Activated CD4-positive, CD25-positive, alpha-beta regulatory T cell treated with anti-CD3 and anti-CD28 coated beads, Interleukin-2, amount 50 U/mL, for 16 hours (primary cell): ENCODE results near the gene KLHL6.
"Not testable (repeated sequence)": the region's sequence is repeated elsewhere in the genome, so short reads cannot be mapped to it uniquely, and the experiment has no call there.

Experiments
- DNase-seq: peaks from one replicate; pipeline ENCODE4 v3.0.0-alpha.2; 2020; ENCODE audit warnings: low read depth, low spot score

KLHL6 gene

DNA sequence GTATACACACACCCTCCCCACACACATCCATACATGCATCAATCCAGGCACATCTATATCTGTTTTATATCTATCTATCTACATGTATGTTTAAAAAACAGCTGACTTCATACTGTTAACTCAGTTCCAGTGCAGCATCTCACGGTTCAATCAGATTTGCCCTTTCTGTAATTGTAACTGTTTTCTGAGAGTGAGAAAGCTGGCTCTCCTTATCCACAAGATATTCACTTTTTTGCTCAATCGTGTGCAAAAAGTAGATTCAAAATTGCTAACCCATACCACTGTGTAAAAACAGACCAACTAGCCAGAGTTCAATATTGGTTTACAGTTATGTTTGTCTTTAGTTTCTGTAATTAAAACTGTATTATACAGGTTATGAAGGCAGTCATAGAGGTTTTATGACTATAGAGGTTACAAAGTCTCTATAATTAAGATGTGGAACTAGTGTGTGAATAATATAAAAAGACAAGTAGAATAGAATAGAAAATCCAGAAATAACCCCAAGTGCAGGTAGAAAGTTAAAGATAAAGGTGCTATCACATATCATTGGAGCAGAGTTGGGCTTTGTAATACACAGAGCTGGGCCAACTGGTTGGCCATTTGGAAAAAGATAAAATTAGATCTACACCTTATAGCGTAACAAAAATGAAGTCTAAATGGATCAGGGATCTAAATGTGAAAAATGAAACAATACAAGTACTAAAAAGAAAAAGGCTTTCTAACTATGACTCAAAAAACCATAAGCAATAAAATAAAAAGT lies 107.0 kb downstream of the KLHL6 start:
- no peak for DNase-seq

DNA sequence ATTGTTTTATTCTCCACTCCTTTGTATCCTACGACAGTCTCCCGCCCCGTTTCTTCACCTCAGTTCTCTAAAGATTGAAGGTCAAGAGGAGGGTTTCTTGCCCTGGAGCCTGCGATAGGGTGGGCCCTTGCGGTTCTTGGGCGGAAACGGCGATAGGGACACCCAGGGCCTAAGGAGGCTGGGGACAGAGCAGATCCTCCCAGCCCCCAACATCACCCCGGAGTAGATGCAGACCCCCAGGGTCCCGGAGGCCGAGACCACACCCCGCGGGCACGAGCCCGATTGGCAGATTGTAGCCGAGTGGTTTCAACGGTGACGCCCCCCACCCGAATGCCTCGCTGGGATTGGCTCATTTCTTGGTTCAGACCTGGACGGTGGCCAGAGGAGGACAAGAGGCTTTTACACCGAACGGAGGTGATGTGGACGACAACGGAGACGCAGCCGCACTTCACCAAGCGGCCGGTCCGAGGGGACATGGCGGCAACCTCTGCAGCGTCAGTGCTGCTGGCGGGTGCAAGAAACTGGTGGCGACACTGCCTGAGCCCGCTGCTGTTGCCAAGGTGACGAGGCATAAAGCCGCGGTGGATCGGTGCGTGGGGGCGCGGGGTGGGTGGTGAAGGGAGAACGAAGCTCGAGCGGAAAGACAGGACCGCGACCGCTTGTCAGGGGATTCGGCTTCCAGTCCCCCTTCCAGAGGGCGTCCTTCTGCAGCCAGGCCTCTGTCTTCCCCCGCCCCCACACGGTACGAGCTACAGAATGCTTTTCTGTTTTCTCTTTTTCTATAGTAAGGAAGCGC lies 108.1 kb downstream of the KLHL6 start:
- no peak for DNase-seq

DNA sequence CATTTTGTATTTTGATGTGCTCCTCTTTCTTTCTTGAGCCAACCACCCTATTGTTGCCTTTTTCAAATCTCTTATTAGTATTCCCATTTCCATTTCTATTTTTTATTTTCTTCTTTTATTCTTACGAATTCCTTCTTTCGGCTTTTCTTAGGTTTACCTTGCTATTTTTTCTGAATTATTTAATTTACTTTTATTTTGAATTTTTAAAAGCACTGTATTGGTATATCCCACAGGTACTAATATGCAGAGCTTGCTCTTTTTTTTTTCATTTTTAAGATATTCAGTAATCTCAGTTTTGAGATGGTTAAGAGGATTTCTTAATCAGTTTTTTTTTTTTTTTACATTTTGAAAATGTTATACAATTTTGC lies 108.7 kb downstream of the KLHL6 start:
- no peak for DNase-seq

DNA sequence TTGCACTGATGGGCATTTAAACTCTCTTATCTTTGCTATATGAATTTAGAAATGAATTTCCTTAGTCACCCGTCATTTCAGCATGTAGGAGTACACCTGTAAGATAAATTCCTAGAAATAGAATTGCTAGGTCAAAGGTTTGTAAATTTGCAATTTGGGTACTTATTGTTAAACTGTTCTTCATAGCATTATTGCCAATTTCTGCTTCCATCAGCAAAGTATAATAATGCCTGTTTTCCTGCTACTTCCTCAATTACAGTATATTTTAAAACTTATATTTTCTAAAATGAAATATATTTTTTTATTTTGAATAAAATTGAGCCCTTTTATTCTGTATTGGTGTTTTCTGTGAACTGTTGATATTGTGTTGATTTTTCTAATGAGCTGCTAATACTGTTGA lies 110.8 kb downstream of the KLHL6 start:
- DNase-seq = no peak

DNA sequence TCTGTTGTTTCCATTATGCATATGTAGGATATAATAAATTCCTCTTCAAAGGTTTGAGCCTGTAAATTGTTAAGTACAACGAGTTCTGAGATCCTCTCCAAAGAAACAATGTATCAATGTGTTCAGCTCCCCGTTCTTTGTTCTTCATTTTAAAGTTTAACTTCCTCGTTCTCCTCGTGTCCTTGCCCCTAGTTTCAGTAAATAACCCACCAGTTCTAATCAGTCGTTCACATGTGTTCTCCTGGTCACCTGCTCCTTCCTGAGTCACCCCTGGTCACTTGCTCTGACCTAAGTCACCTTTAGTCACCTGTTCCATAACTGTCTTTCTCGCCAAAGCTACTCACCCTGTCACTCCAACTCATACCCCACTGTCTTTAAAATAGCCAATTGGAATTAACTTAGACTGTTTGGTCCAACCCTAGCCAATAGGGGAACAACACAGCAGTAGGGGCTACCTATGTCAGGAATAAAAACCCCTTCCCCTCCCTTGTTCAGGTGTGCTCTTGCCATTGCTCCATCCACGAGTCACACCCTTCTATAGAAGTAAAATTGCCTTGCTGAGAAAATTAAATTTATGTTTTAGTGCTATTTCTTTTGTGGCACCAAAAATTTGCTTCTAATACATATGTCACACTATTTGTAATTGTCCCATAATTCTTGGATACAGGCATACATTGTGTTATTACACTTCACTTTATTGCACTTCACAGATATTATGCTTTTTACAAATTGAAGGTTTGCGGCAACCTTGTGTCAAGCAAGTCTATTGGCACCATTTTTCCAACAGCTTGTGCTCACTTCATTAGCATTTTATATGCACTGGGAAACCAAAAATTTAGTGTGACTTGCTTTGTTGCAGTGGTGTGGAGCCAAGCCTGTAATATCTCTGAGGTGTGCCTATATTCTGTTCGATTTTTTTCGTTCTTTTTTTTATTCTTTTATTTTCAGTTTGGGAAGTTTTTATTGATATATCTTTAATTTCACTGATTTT lies 111.8 kb downstream of the KLHL6 start:
- DNase-seq = no peak

DNA sequence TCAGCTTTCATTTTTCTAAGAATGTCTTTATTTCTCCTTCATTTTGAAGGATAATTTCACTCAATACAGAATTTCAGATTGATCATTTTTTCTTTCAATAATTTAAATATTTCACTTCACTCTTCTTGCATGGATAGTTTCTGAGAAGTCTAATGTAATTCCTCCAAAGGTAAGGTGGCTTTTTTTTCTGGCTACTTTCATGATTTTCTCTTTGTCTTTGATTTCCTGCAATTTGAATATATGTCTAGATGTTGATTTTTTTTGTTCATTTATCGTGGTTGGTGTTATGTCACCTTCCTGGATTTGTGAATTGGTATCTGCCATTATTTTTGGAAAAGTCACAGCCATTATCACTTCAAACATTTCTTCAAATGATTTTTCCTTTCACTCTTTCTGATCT lies 112.5 kb downstream of the KLHL6 start:
- DNase-seq = no peak

DNA sequence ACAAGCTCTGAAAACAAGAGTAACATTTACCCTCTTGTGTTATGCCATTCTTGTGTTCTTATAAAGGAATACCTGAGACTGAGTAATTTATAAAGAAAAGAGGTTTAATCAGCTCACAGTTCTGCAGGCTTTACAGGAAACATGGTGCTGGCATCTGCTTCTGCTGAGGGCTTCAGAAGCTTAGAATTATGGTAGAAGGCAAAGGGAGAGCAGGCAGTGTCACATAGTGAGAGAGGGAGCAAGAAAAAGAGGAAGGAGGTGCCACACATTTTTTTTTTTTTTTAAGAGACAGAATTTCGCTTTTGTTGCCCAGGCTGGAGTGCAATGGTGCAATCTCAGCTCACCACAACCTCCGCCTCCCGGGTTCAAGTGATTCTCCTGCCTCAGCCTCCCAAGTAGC lies 115.0 kb downstream of the KLHL6 start:
- not testable (repeated sequence) for DNase-seq

DNA sequence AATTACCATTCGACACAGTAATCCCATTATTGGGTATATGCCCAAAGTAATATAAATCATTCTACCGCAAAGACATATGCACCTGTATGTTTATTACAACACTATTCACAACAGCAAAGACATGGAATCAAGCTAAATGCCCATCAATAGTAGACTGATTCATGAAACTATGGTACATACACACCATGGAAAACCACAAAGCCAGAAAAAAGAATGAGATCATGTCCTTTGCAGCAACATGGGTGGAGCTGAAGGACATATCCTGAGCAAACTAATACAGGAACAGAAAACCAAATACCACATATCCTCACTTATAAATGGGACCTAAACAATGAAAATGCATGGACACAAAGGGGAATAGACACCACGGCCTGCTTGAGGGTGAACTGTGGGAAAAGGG lies 116.0 kb downstream of the KLHL6 start:
- DNase-seq = no peak

DNA sequence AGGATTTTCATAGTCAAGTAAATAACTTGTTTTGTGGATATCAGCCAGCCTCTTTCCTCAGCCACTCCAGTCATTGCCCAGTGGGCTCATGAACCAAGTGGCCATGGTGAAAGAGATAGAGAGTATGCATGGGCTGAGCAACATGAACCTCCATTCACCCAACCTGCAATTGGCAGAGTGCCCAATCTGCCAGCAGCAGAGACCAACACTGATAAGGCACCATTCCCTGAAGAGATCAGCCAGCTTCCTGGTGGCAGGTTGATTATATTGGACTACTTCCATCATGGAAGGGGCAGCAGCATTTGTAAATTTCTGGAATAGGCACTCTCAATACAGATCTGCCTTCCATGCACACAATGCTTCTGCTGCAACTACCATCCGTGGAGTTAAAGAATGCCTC lies 116.8 kb downstream of the KLHL6 start:
- no peak for DNase-seq

DNA sequence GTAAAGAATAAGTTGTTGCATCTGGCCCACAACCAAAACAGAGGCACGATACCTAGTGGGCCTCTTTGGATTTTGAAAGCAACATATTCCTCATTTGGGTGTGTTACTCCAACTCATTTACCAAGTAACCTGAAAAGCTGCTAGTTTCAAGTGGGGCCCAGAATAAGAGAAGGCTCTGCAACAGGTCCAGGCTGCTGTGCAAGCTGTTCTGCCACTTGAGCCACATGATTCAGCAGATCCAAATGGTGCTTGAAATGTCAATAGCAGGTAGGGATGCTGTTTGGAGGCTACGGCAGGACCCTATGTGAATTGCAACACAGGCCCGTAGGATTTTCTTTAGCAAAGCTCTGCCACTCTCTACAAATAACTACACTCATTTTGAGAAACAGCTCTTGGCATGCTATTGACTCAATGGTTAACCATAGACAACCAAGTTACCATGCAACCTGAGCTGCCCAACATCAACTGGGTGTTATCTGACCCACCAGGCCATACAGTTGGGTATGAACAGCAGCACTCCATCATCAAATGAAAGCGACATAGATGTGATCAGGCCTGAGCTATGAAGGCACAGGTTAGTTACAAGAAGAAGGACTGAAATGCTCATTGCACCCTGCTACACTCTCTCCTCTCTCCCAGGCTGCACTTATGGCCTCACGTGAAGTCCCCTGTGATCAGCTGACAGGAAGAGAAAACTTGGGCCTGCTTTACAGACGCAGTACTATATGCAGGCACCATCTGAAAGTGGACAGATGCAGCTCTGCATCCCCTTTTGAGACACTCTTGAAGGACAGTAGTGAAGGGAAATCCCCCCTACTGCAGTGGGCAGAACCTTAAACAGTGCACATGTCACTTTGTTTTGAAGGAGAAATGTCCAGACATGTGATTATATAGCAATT lies 117.6 kb downstream of the KLHL6 start:
- no peak for DNase-seq
